Epithelial cell of proximal tubule (primary cell): Measurements from ENCODE around the gene NRSN2. TPM values are rescaled to one million over a fixed set of nuclear protein-coding genes. Genes with fewer than 3 reads are reported as not detected.

Experiments used
- DNase-seq: peaks from one replicate; pipeline ENCODE4 v3.0.0-alpha.2; 2011; ENCODE audit warnings: low read depth
- H3K4me3 ChIP-seq: 2 replicates; pipeline ENCODE4 v1.5.1; 2011; ENCODE audit warnings: low read depth, mild to moderate bottlenecking, low read length
- total RNA-seq: library from RNA; depleted of rRNA; stranded (reverse); fragments of >200 nt; gene quantifications from 2 replicates; pipeline ENCODE4 v1.2.3, GENCODE V29; 2015
- TF ChIP-seq, protein P1 (sequence below): conservative IDR thresholded peaks from 2 replicates; pipeline ENCODE4 v1.5.1; 2012; ENCODE audit warnings: low read depth, mild to moderate bottlenecking, low read length

Gene NRSN2
- total RNA-seq, 1 donor from 2014 or later: 52.4 TPM

DNA sequence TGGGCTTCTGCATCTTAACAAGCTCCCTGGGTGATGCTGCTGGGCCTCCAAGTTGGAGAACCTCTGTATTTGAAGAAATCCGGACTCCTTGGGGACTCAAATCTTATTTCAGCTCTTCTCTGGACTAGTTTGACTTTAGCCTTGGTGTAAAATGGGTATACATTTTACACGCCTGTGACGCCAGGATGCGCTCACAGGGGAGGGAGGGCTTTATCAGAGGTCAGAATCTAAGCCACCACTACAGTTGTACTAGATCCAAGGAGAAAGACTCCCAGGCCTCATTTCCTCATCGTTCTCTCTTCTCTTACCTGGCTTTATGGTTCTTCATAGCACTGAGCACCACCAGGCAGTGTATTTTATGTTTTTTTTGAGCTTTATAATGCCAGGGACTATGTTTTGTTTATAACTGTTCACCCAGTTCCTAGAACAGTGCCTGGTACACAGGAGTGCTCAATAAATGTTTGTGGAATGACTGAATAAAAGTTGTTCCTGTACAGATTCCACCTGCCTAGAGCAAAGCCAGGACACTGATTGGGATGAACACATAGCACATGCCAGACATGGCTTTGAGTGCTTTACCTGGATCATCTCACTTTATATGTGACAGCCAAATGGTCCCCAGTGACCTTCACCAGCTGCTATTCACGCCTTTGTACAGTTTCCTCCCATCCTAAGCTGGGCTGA lies 56.1 kb downstream of the NRSN2 start:
- TF ChIP-seq, protein P1, sequence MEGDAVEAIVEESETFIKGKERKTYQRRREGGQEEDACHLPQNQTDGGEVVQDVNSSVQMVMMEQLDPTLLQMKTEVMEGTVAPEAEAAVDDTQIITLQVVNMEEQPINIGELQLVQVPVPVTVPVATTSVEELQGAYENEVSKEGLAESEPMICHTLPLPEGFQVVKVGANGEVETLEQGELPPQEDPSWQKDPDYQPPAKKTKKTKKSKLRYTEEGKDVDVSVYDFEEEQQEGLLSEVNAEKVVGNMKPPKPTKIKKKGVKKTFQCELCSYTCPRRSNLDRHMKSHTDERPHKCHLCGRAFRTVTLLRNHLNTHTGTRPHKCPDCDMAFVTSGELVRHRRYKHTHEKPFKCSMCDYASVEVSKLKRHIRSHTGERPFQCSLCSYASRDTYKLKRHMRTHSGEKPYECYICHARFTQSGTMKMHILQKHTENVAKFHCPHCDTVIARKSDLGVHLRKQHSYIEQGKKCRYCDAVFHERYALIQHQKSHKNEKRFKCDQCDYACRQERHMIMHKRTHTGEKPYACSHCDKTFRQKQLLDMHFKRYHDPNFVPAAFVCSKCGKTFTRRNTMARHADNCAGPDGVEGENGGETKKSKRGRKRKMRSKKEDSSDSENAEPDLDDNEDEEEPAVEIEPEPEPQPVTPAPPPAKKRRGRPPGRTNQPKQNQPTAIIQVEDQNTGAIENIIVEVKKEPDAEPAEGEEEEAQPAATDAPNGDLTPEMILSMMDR: no peak
- DNase-seq: no peak

DNA sequence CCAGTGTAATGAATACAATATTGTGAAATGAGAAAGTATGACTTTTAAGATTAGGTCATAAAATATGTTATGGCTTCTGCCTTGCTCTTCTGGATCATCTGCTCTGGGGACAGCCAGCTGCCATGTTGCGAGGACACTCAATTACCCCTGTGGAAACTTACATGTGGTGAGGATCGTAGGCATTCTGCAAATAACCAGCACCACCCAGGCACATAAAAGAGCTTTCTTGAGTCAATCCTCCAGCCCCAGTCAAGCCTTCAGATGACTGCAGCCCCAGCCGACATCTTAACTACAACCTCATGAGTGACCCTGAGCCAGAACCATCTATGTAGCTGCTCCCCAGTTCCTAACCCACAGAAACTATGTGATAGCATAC lies 56.7 kb downstream of the NRSN2 start:
- TF ChIP-seq, protein P1: no peak
- DNase-seq: no peak
- no peak overlapping the region for H3K4me3 ChIP-seq

More for the DNA sequence above, 56.1 kb downstream of the NRSN2 start:
- H3K4me3 ChIP-seq: no peak overlapping the region

DNA sequence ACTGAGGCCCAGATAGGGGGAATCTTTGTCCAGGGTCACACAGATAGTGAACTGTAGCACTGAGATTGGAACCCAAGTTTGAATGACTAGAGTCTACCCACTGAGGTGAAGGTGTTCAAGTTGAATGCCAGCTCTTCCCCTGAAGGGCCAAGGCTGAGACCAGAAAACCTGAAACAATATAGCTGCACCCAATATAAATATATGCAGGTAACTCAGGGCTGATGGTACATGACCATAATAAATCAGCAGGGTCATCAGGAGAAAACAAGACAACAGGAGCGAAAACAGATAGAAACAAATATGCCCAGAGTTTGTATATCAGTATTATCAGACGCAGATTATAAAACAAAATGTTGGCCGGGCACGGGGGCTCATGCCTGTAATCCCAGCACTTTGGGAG lies 57.2 kb downstream of the NRSN2 start:
- DNase-seq: no peak
- H3K4me3 ChIP-seq: no peak overlapping the region
- TF ChIP-seq, protein P1: no peak

Other genes starting within 250 kb of the NRSN2 start
- not detected in 2 replicates for gene DEFB126, start 204.5 kb upstream of the NRSN2 start, total RNA-seq
- gene DEFB127, start 189.7 kb upstream of the NRSN2 start, total RNA-seq: not detected in 2 replicates
- gene DEFB128, start 157.4 kb upstream of the NRSN2 start, total RNA-seq: not detected in 2 replicates
- not detected in 2 replicates for gene DEFB129, start 119.9 kb upstream of the NRSN2 start, total RNA-seq
- gene DEFB132, start 89.4 kb upstream of the NRSN2 start, total RNA-seq: not detected in 2 replicates
- gene C20orf96, start 56.4 kb upstream of the NRSN2 start, total RNA-seq: 1.7 and 3.9 TPM in 2 replicates
- gene ZCCHC3, start 49.5 kb upstream of the NRSN2 start, total RNA-seq: 12.4 and 20.3 TPM in 2 replicates
- gene SOX12, start 21.6 kb upstream of the NRSN2 start, total RNA-seq: 7.9 and 10.1 TPM in 2 replicates
- 78.8 and 112 TPM in 2 replicates for gene TRIB3, start 33.6 kb downstream of the NRSN2 start, total RNA-seq
- 106 and 133 TPM in 2 replicates for gene RBCK1, start 61.2 kb downstream of the NRSN2 start, total RNA-seq
- gene TBC1D20, start 115.4 kb downstream of the NRSN2 start, total RNA-seq: 16.4 and 18.2 TPM in 2 replicates
- 84.8 and 112 TPM in 2 replicates for gene CSNK2A1, start 196.7 kb downstream of the NRSN2 start, total RNA-seq